LNCAP (cell line): ENCODE data around the gene RPGRIP1.

Source experiments
- CTCF ChIP-seq: fragments of 450-650 bp; IDR thresholded peaks from 2 replicates; pipeline ENCODE4 v1.5.1; 2017; ENCODE audit warnings: mild to moderate bottlenecking

The RPGRIP1 gene

GRCh38 chr14:21279783-21280182, at the start of gene RPGRIP1:
Gene RPGRIP1 (plus strand): TSS chr14:21280083. CDS start chr14:21287977, 7,894 bp downstream.
- no peak for TF ChIP-seq CTCF

- no peak for TF ChIP-seq CTCF
These were observed 48.7 kb upstream of the RPGRIP1 start for GRCh38 chr14:21231020-21231652.

GRCh38 chr14:21233457-21234076, 46.3 kb upstream of the RPGRIP1 start:
- TF ChIP-seq CTCF: peak; percentile 48

- TF ChIP-seq CTCF: no peak
These were observed 45.8 kb upstream of the RPGRIP1 start for GRCh38 chr14:21234112-21234511.

- TF ChIP-seq CTCF: no peak
These were observed 42.7 kb upstream of the RPGRIP1 start for GRCh38 chr14:21236948-21237797.

GRCh38 chr14:21238823-21239518, 40.9 kb upstream of the RPGRIP1 start:
- TF ChIP-seq CTCF: no peak

- TF ChIP-seq CTCF: no peak
These were observed 39.5 kb upstream of the RPGRIP1 start for GRCh38 chr14:21240417-21240816.
